Esophagus squamous epithelium (tissue), 5 donors: Measurements from ENCODE around the gene MC1R. TPM values are rescaled to one million over a fixed set of nuclear protein-coding genes. Genes with fewer than 3 reads are reported as not detected.

Experiments used
- DNase-seq: peaks from one replicate; lab custom pipeline; 2025; lab: John Stamatoyannopoulos, UW
- H3K27ac ChIP-seq, 4 donors: fragments of 200-600 bp; sonication (generic); one replicate each; pipeline ENCODE4 v1.5.1; 2016 to 2019; ENCODE audit warnings: mild to moderate bottlenecking in 1 of 4
- H3K27me3 ChIP-seq, 4 donors: fragments of 200-600 bp; sonication (generic); 1 replicate in 3 of 4; 2 replicates in 1 of 4; pipeline versions ENCODE4 v1.5.1 to v1.6.0; 2017 to 2021; ENCODE audit warnings: antibody characterized with exemption in 1 of 4
- H3K36me3 ChIP-seq, 3 donors: fragments of 200-600 bp; sonication (generic); one replicate each; pipeline ENCODE4 v1.5.1; 2016 to 2019
- H3K4me1 ChIP-seq, 3 donors: fragments of 200-600 bp; sonication (generic); one replicate each; pipeline ENCODE4 v1.5.1; 2017 to 2019
- H3K4me3 ChIP-seq, 4 donors: fragments of 200-600 bp; sonication (generic); 1 replicate in 3 of 4; 2 replicates in 1 of 4; pipeline ENCODE4 v1.5.1; 2016 to 2019; ENCODE audit warnings: mild to moderate bottlenecking in 2 of 4, moderate library complexity in 1 of 4
- H3K9me3 ChIP-seq, 3 donors: fragments of 200-600 bp; sonication (generic); one replicate each; pipeline ENCODE4 v1.5.1; 2016 to 2019
- POLR2A ChIP-seq, 4 donors: fragments of 450-650 bp; IDR thresholded peaks; one replicate each; pipeline ENCODE4 v1.6.1; 2017; ENCODE audit warnings: antibody characterized with exemption in 4 of 4, mild to moderate bottlenecking in 4 of 4, moderate library complexity in 3 of 4
- WGBS, 2 donors: methylation state at CpG; one replicate each; pipeline ENCODE4 v1.1.5; 2018; 5-methylcytosine and 5-hydroxymethylcytosine counted together
- intact Hi-C: fragments of 100-400 bp; cut with DNase I; formaldehyde crosslinking; loops from one replicate; pipeline ENCODE4 v1.15.0; 2022
- total RNA-seq, 4 donors: library from RNA; depleted of rRNA; stranded (reverse); fragments of >200 nt; gene quantifications; one replicate each; pipeline ENCODE4 v1.1.0, GENCODE V29; 2016
- TF ChIP-seq, protein P1 (sequence below), 6 experiments: fragments of 450-650 bp in 4 of 6; fragments of 200-600 bp in 2 of 6; sonication (generic) in 2 of 6; IDR thresholded peaks; one replicate each; pipeline ENCODE4 v1.5.1; 2016 to 2019; ENCODE audit warnings: antibody characterized with exemption in 6 of 6, mild to moderate bottlenecking in 4 of 6, moderate library complexity in 4 of 6
- donor health status: DM: yes; HTN: yes; CAD: no.

Gene MC1R
- total RNA-seq, 4 donors from 2014 or later = 1.1 to 3.4 (median 2.0) TPM

GRCh38 chr16:89921131-89921701 is 2.6 kb downstream of the MC1R start:
- H3K9me3 ChIP-seq = no peaks in the 10 kb centered on the region
- H3K4me3 ChIP-seq = peak overlapping the region in 1 of 4 donors; percentile 80
- TF ChIP-seq, protein P1, sequence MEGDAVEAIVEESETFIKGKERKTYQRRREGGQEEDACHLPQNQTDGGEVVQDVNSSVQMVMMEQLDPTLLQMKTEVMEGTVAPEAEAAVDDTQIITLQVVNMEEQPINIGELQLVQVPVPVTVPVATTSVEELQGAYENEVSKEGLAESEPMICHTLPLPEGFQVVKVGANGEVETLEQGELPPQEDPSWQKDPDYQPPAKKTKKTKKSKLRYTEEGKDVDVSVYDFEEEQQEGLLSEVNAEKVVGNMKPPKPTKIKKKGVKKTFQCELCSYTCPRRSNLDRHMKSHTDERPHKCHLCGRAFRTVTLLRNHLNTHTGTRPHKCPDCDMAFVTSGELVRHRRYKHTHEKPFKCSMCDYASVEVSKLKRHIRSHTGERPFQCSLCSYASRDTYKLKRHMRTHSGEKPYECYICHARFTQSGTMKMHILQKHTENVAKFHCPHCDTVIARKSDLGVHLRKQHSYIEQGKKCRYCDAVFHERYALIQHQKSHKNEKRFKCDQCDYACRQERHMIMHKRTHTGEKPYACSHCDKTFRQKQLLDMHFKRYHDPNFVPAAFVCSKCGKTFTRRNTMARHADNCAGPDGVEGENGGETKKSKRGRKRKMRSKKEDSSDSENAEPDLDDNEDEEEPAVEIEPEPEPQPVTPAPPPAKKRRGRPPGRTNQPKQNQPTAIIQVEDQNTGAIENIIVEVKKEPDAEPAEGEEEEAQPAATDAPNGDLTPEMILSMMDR (IDR thresholded peaks at IDR 0.05) = no peak
- TF ChIP-seq POLR2A (IDR thresholded peaks at IDR 0.05) = no peak
- peaks cover 59 to 84% (median 62%) of the 10 kb centered on the region in 3 donors for H3K4me1 ChIP-seq
- H3K36me3 ChIP-seq = no peaks in the 10 kb centered on the region
- H3K27ac ChIP-seq = peak overlapping the region; percentile 43 to 93 (median 78)
- WGBS, 2 donors = 5 to 42% methylated on average over 4 to 6 of the region's 14 CpGs
- intact Hi-C loops = no loop called here
- H3K27me3 ChIP-seq = peaks cover 0 to 84% (median 4%) of the 10 kb centered on the region in 4 donors
- DNase-seq = no peak

GRCh38 chr16:89921702-89922476 is 3.2 kb downstream of the MC1R start:
- H3K4me3 ChIP-seq = peak overlapping the region in 3 of 4 donors; percentile 50 to 80 (median 56)
- H3K36me3 ChIP-seq = no peaks in the 10 kb centered on the region
- no peak for DNase-seq
- TF ChIP-seq, protein P1 (IDR thresholded peaks at IDR 0.05) = no peak
- TF ChIP-seq POLR2A (IDR thresholded peaks at IDR 0.05) = peak in 1 of 4 donors; percentile 59
- intact Hi-C loops = no loop called here
- peaks cover 62 to 91% (median 67%) of the 10 kb centered on the region in 3 donors for H3K4me1 ChIP-seq
- H3K27me3 ChIP-seq = peaks cover 0 to 90% (median 4%) of the 10 kb centered on the region in 4 donors
- H3K27ac ChIP-seq = peak overlapping the region; percentile 67 to 93 (median 84)
- 2 to 4% methylated on average over 11 to 13 of the region's 22 CpGs for WGBS, 2 donors
- no peaks in the 10 kb centered on the region for H3K9me3 ChIP-seq

DNA sequence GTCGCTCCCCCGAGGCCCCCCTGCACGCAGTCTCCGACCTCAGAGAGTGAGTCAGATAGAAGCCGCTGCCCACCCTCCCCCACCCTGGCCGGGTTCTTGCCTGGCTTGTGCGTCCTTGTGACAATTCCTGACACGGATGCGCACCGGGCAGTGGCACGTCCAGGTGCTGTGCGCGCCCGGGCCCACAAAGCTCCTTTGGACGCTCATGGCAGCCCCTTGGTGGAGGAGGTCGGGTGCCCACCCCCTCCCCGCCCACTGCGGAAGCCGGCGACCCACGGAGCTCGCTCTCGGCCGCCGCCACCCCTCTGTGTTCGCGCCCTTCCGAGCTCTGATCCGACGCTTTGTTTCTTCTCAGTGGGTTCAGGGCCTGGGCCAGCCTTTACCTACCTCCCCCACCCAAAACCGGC is 3.8 kb downstream of the MC1R start:
- peak overlapping the region; percentile 67 to 93 (median 84) for H3K27ac ChIP-seq
- intact Hi-C loops = no loop called here
- DNase-seq = peak; percentile 50
- H3K4me3 ChIP-seq = peak overlapping the region; percentile 32 to 80 (median 53)
- TF ChIP-seq, protein P1 (IDR thresholded peaks at IDR 0.05) = no peak
- TF ChIP-seq POLR2A (IDR thresholded peaks at IDR 0.05) = peak in 1 of 4 donors; percentile 19
- no peaks in the 10 kb centered on the region for H3K9me3 ChIP-seq
- H3K4me1 ChIP-seq = peaks cover 58 to 86% (median 63%) of the 10 kb centered on the region in 3 donors
- H3K27me3 ChIP-seq = peaks cover 0 to 94% (median 4%) of the 10 kb centered on the region in 4 donors
- no peaks in the 10 kb centered on the region for H3K36me3 ChIP-seq
- WGBS, 2 donors = 0% methylated on average over 5 of the region's 31 CpGs; no CpG with 5 or more reads in 1 of the 2 donors

GRCh38 chr16:89922884-89923639 is 4.4 kb downstream of the MC1R start, which contains the start of gene TUBB3:
Gene TUBB3, plus strand, starts transcription at chr16:89923342. Its CDS starts 60 bp downstream, at chr16:89923402.
- no peak for DNase-seq
- peak within 1 kb of the TSS; percentile 67 to 93 (median 84) for H3K27ac ChIP-seq
- peak within 1 kb of the TSS; percentile 32 to 80 (median 53) for H3K4me3 ChIP-seq
- peak in 2 of 4 donors; percentile 43 to 75 for TF ChIP-seq POLR2A (IDR thresholded peaks at IDR 0.05)
- TF ChIP-seq, protein P1 (IDR thresholded peaks at IDR 0.05) = no peak
- H3K9me3 ChIP-seq = no peaks in the 10 kb centered on the region
- WGBS, 2 donors = 2% methylated on average over 13 of the region's 88 CpGs; no CpG with 5 or more reads in 1 of the 2 donors
- H3K27me3 ChIP-seq = peaks cover 0 to 98% (median 4%) of the 10 kb centered on the region in 4 donors
- H3K36me3 ChIP-seq = no peaks in the 10 kb centered on the region
- peaks cover 52 to 80% (median 57%) of the 10 kb centered on the region in 3 donors for H3K4me1 ChIP-seq
- intact Hi-C loops = no loop called here
